ENCODE data around the gene TRIL.

TRIL gene

DNA sequence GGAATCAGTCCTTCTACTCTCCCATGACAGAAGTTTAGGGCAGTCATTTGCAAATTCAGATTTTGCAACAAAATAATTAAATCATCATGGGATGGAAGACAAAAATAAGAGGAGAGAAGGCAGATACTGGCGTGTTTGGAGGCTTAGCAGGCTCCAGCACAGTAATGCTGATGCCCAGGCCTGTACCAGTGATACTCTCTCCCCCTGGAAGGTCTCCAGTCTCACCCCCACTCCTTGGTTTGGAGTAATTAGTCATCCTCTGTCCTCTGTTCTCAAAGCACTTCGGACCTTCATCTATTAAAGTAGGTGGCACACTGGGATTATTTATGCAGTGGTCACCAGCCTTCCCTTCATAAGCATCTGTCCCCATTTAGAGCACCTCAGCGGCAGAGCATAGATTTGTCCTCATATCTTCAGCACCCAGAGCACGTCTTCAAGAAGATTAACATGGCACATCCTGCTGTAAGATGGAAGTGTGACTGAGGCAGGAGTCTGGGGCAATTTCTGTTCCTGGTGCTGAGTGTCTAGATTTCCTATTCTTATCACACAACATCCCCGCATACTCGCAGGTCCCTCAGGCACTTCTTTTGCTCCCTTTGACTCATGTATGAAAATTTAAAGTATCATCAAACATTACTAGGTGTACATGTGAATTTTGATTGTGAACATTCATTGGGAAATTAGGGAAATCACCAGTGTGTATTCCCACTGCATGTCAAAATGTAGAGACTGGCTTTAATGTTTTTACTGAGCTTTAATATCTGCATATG lies 31.3 kb upstream of the TRIL start:
- in situ Hi-C loops (cut with MboI; ENCODE audit: low sequenced_read_pairs): no loop called here

DNA sequence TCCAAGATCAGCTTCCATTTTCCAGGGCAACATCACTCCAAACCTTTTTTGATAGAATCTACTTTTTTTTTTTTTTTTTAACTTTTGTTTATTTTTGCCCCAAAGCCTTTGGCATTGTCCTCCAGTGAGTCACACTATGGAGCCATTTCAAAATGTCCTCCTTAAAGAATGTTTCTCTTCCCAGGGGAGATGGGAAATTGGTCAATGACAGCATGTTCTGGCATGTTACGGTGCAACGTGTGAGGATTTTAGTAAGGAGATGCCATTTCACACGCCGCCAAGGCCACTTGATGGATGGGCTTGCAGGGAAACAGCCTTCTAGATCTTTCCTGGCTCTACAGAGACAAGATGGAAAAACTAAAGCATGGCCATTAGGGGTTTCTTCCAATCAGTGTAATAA lies 30.7 kb upstream of the TRIL start:
- Histone ChIP-seq H3K4me1 (peaks cover 18% of the 10 kb centered on the region), H3K9me3 (no peaks in the 10 kb centered on the region), H3K36me3 (replicated peaks) (no peaks in the 10 kb centered on the region), H3K4me3 (no peak overlapping the region), H3K27me3 (ENCODE audit: low read depth) (no peaks in the 10 kb centered on the region)
- DNase-seq (ENCODE audit: low spot score in 2 of 2): no peak
- in situ Hi-C loops (cut with MboI; ENCODE audit: low sequenced_read_pairs): no loop called here

More for the DNA sequence above, 31.3 kb upstream of the TRIL start:
- H3K36me3 ChIP-seq (replicated peaks): no peaks in the 10 kb centered on the region
- peaks cover 15% of the 10 kb centered on the region for H3K4me1 ChIP-seq
- no peak for DNase-seq (ENCODE audit: low spot score in 2 of 2)
- H3K4me3 ChIP-seq: no peak overlapping the region
- H3K27me3 ChIP-seq (ENCODE audit: low read depth): no peaks in the 10 kb centered on the region
- H3K9me3 ChIP-seq: no peaks in the 10 kb centered on the region

DNA sequence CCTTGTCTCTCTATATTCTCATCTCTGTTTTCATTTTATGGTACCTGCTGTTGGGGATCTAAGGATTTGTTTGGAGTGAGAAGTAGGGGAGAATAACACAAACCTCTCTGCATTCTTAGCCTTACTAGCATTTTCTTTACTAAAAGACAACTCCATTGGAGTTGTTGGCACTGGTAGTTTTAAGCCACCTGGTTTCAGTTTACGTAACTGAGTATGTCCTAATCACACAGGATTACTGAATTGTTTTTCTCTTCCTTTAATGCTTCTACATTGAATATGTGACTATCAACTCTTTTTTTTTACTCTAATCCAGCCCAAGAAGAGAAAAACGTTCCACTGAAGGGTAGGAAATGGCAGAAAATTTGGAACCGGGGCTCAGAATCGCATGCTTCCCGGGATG lies 30.0 kb upstream of the TRIL start:
- Histone ChIP-seq H3K4me1 (peaks cover 18% of the 10 kb centered on the region), H3K4me3 (no peak overlapping the region), H3K9me3 (no peaks in the 10 kb centered on the region), H3K27me3 (ENCODE audit: low read depth) (no peaks in the 10 kb centered on the region), H3K36me3 (replicated peaks) (no peaks in the 10 kb centered on the region)
- DNase-seq (ENCODE audit: low spot score in 2 of 2): no peak
- in situ Hi-C loops (cut with MboI; ENCODE audit: low sequenced_read_pairs): no loop called here

GRCh38 chr7:28986765-28987110 lies 28.6 kb upstream of the TRIL start:
- Histone ChIP-seq H3K36me3 (replicated peaks) (no peaks in the 10 kb centered on the region), H3K4me3 (no peak overlapping the region), H3K4me1 (peaks cover 18% of the 10 kb centered on the region), H3K27me3 (ENCODE audit: low read depth) (no peaks in the 10 kb centered on the region), H3K9me3 (no peaks in the 10 kb centered on the region)
- no peak for DNase-seq (ENCODE audit: low spot score in 2 of 2)
- in situ Hi-C loops (cut with MboI; ENCODE audit: low sequenced_read_pairs): no loop called here

DNA sequence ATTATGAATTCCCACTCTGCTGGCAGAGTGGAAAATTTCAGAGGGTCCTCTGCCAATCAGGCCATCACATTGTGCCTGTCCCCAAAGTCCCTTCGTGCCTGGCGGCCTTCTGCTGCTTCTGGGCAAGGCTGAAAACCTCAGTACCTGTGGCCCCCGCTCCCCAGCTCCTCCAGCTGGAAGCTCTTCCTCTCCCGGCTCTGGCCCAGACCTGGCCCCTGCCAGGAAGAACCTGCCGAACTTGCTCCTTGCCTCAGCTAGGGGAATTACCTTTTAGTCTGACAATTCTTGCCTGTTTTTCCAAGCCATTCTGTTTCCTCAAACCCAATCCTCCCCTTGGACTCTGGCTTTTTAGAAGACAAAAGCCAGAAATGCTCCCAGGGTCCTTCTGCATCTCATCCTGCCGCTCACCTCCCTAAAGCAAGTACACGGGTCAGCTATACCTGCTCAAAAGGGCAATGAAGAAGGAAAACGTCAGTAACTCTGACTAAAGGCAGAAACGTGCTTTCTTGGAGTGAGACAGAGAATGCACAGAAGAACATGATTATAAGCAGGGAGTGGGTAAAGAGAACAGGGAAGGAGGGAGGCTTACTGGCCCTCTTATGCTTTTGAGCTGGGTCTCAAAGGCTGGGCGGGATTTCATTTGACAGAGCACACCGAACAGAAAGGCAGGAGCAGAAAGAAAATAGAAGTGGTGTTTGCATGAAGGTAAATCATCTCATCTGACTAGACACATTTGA lies 28.1 kb upstream of the TRIL start:
- no peak for DNase-seq (ENCODE audit: low spot score in 2 of 2)
- in situ Hi-C loops (cut with MboI; ENCODE audit: low sequenced_read_pairs): no loop called here
- no peaks in the 10 kb centered on the region for H3K27me3 ChIP-seq (ENCODE audit: low read depth)

DNA sequence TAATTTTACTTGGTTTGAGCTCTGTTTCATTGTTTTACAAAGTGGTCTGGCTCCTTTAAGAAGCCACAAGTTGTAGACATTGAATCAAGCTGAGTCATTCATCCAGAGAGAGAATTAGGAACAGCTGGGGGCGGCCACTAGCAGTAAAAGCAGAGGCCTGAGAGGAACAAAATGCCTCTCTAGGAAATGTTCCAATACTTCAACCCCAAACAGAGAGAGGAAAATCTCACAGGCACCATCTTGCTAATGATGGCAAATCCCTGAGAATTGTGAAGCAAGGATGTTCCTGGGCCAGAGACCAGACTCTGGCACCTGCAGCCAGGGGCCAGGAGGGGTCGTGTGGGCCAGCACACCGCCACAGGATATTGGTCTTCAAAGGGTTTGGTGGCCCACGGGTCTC lies 26.5 kb upstream of the TRIL start:
- H3K4me3 ChIP-seq: no peak overlapping the region

More for the DNA sequence above, 28.1 kb upstream of the TRIL start:
- H3K9me3 ChIP-seq: no peaks in the 10 kb centered on the region
- H3K36me3 ChIP-seq (replicated peaks): no peaks in the 10 kb centered on the region
- no peak overlapping the region for H3K4me3 ChIP-seq
- peaks cover 23% of the 10 kb centered on the region for H3K4me1 ChIP-seq

GRCh38 chr7:28984217-28984616 lies 26.1 kb upstream of the TRIL start:
- DNase-seq (ENCODE audit: low spot score in 2 of 2): no peak
- H3K27me3 ChIP-seq (ENCODE audit: low read depth): no peaks in the 10 kb centered on the region
- H3K4me1 ChIP-seq: peaks cover 29% of the 10 kb centered on the region
- in situ Hi-C loops (cut with MboI; ENCODE audit: low sequenced_read_pairs): no loop called here
- H3K4me3 ChIP-seq: no peak overlapping the region
- H3K36me3 ChIP-seq (replicated peaks): no peaks in the 10 kb centered on the region
- no peaks in the 10 kb centered on the region for H3K9me3 ChIP-seq

More for the DNA sequence above, 26.5 kb upstream of the TRIL start:
- no peaks in the 10 kb centered on the region for H3K36me3 ChIP-seq (replicated peaks)
- in situ Hi-C loops (cut with MboI; ENCODE audit: low sequenced_read_pairs): no loop called here
- peak; percentile 41 to 50 for DNase-seq (ENCODE audit: low spot score in 2 of 2)
- H3K4me1 ChIP-seq: peaks cover 24% of the 10 kb centered on the region
- no peaks in the 10 kb centered on the region for H3K27me3 ChIP-seq (ENCODE audit: low read depth)
- H3K9me3 ChIP-seq: no peaks in the 10 kb centered on the region

DNA sequence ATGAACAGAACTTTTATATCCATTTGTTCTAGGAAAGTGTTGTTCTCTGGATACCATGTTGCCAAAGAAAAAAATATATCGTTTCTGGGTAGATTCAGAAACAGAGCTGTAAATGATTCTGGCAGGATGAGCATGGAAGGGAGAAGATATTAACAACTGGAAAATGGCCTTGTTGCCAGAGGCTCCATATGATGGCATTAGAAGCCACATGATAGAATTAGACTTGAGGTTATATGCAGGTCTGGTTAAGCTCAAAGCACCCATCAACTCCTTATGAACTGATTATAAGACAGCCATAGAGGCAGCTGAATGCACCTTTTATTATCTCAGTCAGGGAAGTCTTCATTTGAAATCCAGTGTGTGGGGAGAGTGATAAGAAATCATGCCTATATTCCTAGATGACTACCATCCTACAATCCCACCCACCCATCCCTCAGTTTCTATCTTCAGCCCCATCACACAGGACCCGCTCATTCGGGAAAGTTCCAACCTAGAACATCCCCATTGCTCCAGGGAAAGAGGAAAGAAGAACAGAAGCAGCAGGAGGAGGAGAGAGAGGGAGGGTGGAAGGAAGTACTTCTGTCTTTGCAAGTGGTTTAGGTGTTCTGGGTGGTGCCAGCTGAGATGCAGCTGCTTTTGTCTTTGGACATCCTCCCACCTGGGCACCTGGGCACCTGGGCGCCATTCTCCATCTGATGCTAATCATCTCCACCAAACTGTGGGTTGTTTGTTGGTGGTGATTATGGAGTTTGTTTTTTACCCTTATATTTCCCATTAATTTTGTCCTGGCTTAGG lies 25.5 kb upstream of the TRIL start:
- Histone ChIP-seq H3K4me3 (no peak overlapping the region), H3K9me3 (no peaks in the 10 kb centered on the region), H3K4me1 (peaks cover 30% of the 10 kb centered on the region), H3K27me3 (ENCODE audit: low read depth) (no peaks in the 10 kb centered on the region), H3K36me3 (replicated peaks) (no peaks in the 10 kb centered on the region)
- DNase-seq (ENCODE audit: low spot score in 2 of 2): no peak
- in situ Hi-C loops (cut with MboI; ENCODE audit: low sequenced_read_pairs): no loop called here

GRCh38 chr7:28981161-28981465 lies 23.0 kb upstream of the TRIL start:
- peaks cover 30% of the 10 kb centered on the region for H3K4me1 ChIP-seq
- no peaks in the 10 kb centered on the region for H3K36me3 ChIP-seq (replicated peaks)
- no peaks in the 10 kb centered on the region for H3K9me3 ChIP-seq
- in situ Hi-C loops (cut with MboI; ENCODE audit: low sequenced_read_pairs): no loop called here
- H3K4me3 ChIP-seq: no peak overlapping the region
- no peaks in the 10 kb centered on the region for H3K27me3 ChIP-seq (ENCODE audit: low read depth)
- DNase-seq (ENCODE audit: low spot score in 2 of 2): no peak

GRCh38 chr7:28980451-28981160 lies 22.5 kb upstream of the TRIL start:
- in situ Hi-C loops (cut with MboI; ENCODE audit: low sequenced_read_pairs): no loop called here
- no peaks in the 10 kb centered on the region for H3K9me3 ChIP-seq
- H3K27me3 ChIP-seq (ENCODE audit: low read depth): no peaks in the 10 kb centered on the region
- no peaks in the 10 kb centered on the region for H3K36me3 ChIP-seq (replicated peaks)
- peaks cover 30% of the 10 kb centered on the region for H3K4me1 ChIP-seq
- DNase-seq (ENCODE audit: low spot score in 2 of 2): no peak
- H3K4me3 ChIP-seq: no peak overlapping the region

DNA sequence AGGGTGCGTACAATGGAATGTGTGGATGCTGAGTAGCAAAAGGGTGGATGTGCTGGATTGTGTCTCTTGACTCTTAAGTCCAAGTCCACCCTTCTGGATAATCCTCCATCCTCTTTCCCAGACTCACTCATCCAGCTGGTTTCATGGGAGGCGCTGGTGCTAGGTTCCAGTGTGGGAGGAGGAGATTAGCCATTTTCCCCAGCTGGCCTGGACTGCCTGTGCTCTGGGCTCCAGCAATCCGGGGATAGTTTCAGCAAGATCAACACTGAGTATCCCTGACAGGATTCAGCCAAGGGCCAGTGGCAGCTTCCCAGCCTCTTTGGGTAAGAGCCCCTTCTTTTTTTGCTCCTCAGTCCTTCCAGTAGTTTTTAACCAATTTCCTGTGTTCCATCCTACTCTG lies 21.6 kb upstream of the TRIL start:
- H3K4me1 ChIP-seq: peaks cover 26% of the 10 kb centered on the region
- no peak for DNase-seq (ENCODE audit: low spot score in 2 of 2)
- in situ Hi-C loops (cut with MboI; ENCODE audit: low sequenced_read_pairs): no loop called here
- no peak overlapping the region for H3K4me3 ChIP-seq
- H3K9me3 ChIP-seq: peaks cover 2% of the 10 kb centered on the region; the same call in 1 of the 2 replicates
- no peaks in the 10 kb centered on the region for H3K36me3 ChIP-seq (replicated peaks)
- H3K27me3 ChIP-seq (ENCODE audit: low read depth): no peaks in the 10 kb centered on the region

- no peak overlapping the region for H3K4me3 ChIP-seq
- no peak for DNase-seq (ENCODE audit: low spot score in 2 of 2)
- no peaks in the 10 kb centered on the region for H3K36me3 ChIP-seq (replicated peaks)
- in situ Hi-C loops (cut with MboI; ENCODE audit: low sequenced_read_pairs): no loop called here
- H3K27me3 ChIP-seq (ENCODE audit: low read depth): no peaks in the 10 kb centered on the region
- peaks cover 2% of the 10 kb centered on the region; the same call in 1 of the 2 replicates for H3K9me3 ChIP-seq
- H3K4me1 ChIP-seq: peaks cover 20% of the 10 kb centered on the region
Observed at GRCh38 chr7:28977881-28978280, 19.8 kb upstream of the TRIL start.

- Histone ChIP-seq H3K27me3 (ENCODE audit: low read depth) (no peaks in the 10 kb centered on the region), H3K36me3 (replicated peaks) (no peaks in the 10 kb centered on the region), H3K9me3 (peaks cover 2% of the 10 kb centered on the region; the same call in 1 of the 2 replicates), H3K4me1 (peaks cover 13% of the 10 kb centered on the region), H3K4me3 (no peak overlapping the region)
- DNase-seq (ENCODE audit: low spot score in 2 of 2): no peak
- in situ Hi-C loops (cut with MboI; ENCODE audit: low sequenced_read_pairs): no loop called here
Observed at GRCh38 chr7:28976022-28976421, 17.9 kb upstream of the TRIL start.

Data from HAP-1 (cell line).